ENCODE measurements around the gene ATRNL1. TPM values are rescaled to one million over a fixed set of nuclear protein-coding genes. Genes with fewer than 3 reads are reported as not detected.

Gene ATRNL1
- total and polyA plus RNA-seq, 4 donors = 0.40 to 26.9 (median 5.3) TPM

GRCh38 chr10:115989621-115990020 lies 896.5 kb downstream of the ATRNL1 start:
- Histone ChIP-seq H3K9ac (ENCODE audit: low read depth in 1 of 2, low read length in 2 of 2) (no peak overlapping the region), H3K4me1 (ENCODE audit: control insufficient read depth in 4 of 4, insufficient read depth in 4 of 4, low read length in 3 of 4) (no peaks in the 10 kb centered on the region), H3K27me3 (ENCODE audit: control insufficient read depth in 4 of 4, insufficient read depth in 4 of 4, low read length in 3 of 4) (no peaks in the 10 kb centered on the region), H3K9me3 (ENCODE audit: control insufficient read depth in 4 of 4, low read length in 3 of 4) (no peaks in the 10 kb centered on the region), H3K27ac (ENCODE audit: low read depth in 1 of 2, low read length in 2 of 2) (no peak overlapping the region), H3K4me3 (ENCODE audit: low read depth in 1 of 3, low read length in 3 of 3) (no peak overlapping the region), H3K36me3 (ENCODE audit: control insufficient read depth in 4 of 4, insufficient read depth in 3 of 4, low read depth in 1 of 4, low read length in 3 of 4) (no peaks in the 10 kb centered on the region)
- TF ChIP-seq CTCF (IDR thresholded peaks at IDR 0.05; ENCODE audit: low read depth, low read length, missing input control) (no peak), FOXA1 (IDR thresholded peaks at IDR 0.05) (no peak), HNF4G (IDR thresholded peaks at IDR 0.05) (no peak), GABPA (IDR thresholded peaks at IDR 0.05 in 1 of 2, conservative IDR thresholded peaks at IDR 0.05 in 1 of 2) (no peak), FOXA2 (IDR thresholded peaks at IDR 0.05) (no peak), NR2F2 (IDR thresholded peaks at IDR 0.05) (no peak), ATF3 (IDR thresholded peaks at IDR 0.05) (no peak), YY1 (IDR thresholded peaks at IDR 0.05) (no peak), RXRA (IDR thresholded peaks at IDR 0.05) (no peak)
- whole genome bisulfite sequencing = 90% methylated on average over 3 of the region's 3 CpGs
- no peak for DNase-seq (ENCODE audit: low spot score)

GRCh38 chr10:115992236-115992986 lies 899.2 kb downstream of the ATRNL1 start:
- Histone ChIP-seq H3K9me3 (ENCODE audit: control insufficient read depth in 4 of 4, low read length in 3 of 4) (no peaks in the 10 kb centered on the region), H3K36me3 (ENCODE audit: control insufficient read depth in 4 of 4, insufficient read depth in 3 of 4, low read depth in 1 of 4, low read length in 3 of 4) (no peaks in the 10 kb centered on the region), H3K27me3 (ENCODE audit: control insufficient read depth in 4 of 4, insufficient read depth in 4 of 4, low read length in 3 of 4) (no peaks in the 10 kb centered on the region), H3K27ac (ENCODE audit: low read depth in 1 of 2, low read length in 2 of 2) (no peak overlapping the region), H3K4me3 (ENCODE audit: low read depth in 1 of 3, low read length in 3 of 3) (no peak overlapping the region), H3K9ac (ENCODE audit: low read depth in 1 of 2, low read length in 2 of 2) (no peak overlapping the region), H3K4me1 (ENCODE audit: control insufficient read depth in 4 of 4, insufficient read depth in 4 of 4, low read length in 3 of 4) (no peaks in the 10 kb centered on the region)
- no peak for DNase-seq (ENCODE audit: low spot score)
- WGBS = 72% methylated on average over 5 of the region's 5 CpGs
- TF ChIP-seq NR2F2 (IDR thresholded peaks at IDR 0.05) (no peak), SP1 (IDR thresholded peaks at IDR 0.05) (no peak), TAF1 (conservative IDR thresholded peaks at IDR 0.05) (no peak), GABPA (IDR thresholded peaks at IDR 0.05 in 1 of 2, conservative IDR thresholded peaks at IDR 0.05 in 1 of 2) (no peak), HNF4A (conservative IDR thresholded peaks at IDR 0.05) (no peak), ZBTB33 (IDR thresholded peaks at IDR 0.05) (no peak)

- DNase-seq (ENCODE audit: low spot score) = no peak
- H3K27ac ChIP-seq (ENCODE audit: low read depth in 1 of 2, low read length in 2 of 2) = no peak overlapping the region
- peaks cover 0 to 3% (median 0%) of the 10 kb centered on the region in 4 donors for H3K9me3 ChIP-seq (ENCODE audit: control insufficient read depth in 4 of 4, low read length in 3 of 4)
- no peaks in the 10 kb centered on the region for H3K36me3 ChIP-seq (ENCODE audit: control insufficient read depth in 4 of 4, insufficient read depth in 3 of 4, low read depth in 1 of 4, low read length in 3 of 4)
- H3K27me3 ChIP-seq (ENCODE audit: control insufficient read depth in 4 of 4, insufficient read depth in 4 of 4, low read length in 3 of 4) = no peaks in the 10 kb centered on the region
- 79% methylated on average over 1 of the region's 1 CpG for WGBS
- no peak overlapping the region for H3K9ac ChIP-seq (ENCODE audit: low read depth in 1 of 2, low read length in 2 of 2)
- no peak overlapping the region for H3K4me3 ChIP-seq (ENCODE audit: low read depth in 1 of 3, low read length in 3 of 3)
- peaks cover 0 to 15% (median 10%) of the 10 kb centered on the region in 4 donors for H3K4me1 ChIP-seq (ENCODE audit: control insufficient read depth in 4 of 4, insufficient read depth in 4 of 4, low read length in 3 of 4)
- TF ChIP-seq HNF4G (IDR thresholded peaks at IDR 0.05) (no peak), FOXA1 (IDR thresholded peaks at IDR 0.05) (no peak), CTCF (IDR thresholded peaks at IDR 0.05; ENCODE audit: low read depth, low read length, missing input control) (no peak), TAF1 (conservative IDR thresholded peaks at IDR 0.05) (no peak), ZBTB33 (IDR thresholded peaks at IDR 0.05) (no peak), SP1 (IDR thresholded peaks at IDR 0.05) (no peak), FOXA2 (IDR thresholded peaks at IDR 0.05) (no peak), JUND (IDR thresholded peaks at IDR 0.05) (no peak), ATF3 (IDR thresholded peaks at IDR 0.05) (no peak), MAX (IDR thresholded peaks at IDR 0.05) (no peak), RXRA (IDR thresholded peaks at IDR 0.05) (no peak), EGR1 (IDR thresholded peaks at IDR 0.05; ENCODE audit: low read depth in 2 of 2) (no peak), NR2F2 (IDR thresholded peaks at IDR 0.05) (no peak)
Measured at GRCh38 chr10:115996031-115996430, 902.9 kb downstream of the ATRNL1 start.

Measured in liver (tissue), 9 donors.